ENCODE data around the gene TTC3.

DNA sequence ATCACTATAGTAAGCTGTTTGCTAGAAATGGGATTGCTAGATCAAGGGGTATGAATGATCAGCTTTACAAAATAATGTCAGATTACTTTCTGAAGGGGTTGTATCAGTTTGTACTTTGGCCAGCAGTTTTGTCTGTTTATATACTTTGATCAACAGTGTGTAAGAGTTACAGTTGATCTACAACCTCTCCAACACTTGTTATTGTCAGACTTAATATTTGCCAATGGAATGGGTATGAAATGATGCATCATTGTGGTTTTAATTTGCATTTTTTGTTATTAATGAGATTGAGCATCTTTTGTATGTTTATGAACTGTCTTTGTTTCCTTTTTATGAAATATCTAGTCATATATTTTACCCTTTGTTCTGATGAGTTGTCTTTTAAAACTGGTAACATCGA, 4.3 kb downstream of the TTC3 start:
- no peak for TF ChIP-seq GATA3 (IDR thresholded peaks at IDR 0.05; ENCODE audit: low read depth, low read length)
- TF ChIP-seq GATA2 (IDR thresholded peaks at IDR 0.05; ENCODE audit: low read depth, low read length): no peak
